DMS 273 treated with DMSO at 0.1 percent for 48 hours (cell line): ENCODE data around the gene SEC22A.
A peak's percentile ranks its signal among the peaks of the same experiment; 100 is the strongest.

Experiments
- DNase-seq: peaks from one replicate; lab custom pipeline; 2025; lab: John Stamatoyannopoulos, UW

Gene SEC22A

DNA sequence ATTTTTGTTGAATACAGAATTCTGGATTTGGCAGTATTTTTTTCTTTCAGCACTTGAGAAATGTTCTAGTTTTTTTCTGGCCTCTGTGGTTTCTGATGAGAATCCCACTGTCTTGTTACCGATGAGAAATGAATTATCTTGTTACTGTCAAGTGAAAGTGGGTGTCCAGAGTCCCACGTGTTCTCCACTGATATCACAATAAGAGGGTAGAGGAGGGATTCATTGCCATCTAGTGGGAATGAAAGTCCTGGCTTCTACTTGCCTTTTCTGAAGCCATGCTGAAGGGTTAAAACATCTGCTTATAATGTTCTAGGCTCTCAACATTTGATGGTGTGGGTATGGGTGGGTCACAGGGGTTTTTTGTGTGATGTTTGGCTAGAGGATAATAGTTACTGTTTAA, 66.1 kb downstream of the SEC22A start:
- no peak for DNase-seq

DNA sequence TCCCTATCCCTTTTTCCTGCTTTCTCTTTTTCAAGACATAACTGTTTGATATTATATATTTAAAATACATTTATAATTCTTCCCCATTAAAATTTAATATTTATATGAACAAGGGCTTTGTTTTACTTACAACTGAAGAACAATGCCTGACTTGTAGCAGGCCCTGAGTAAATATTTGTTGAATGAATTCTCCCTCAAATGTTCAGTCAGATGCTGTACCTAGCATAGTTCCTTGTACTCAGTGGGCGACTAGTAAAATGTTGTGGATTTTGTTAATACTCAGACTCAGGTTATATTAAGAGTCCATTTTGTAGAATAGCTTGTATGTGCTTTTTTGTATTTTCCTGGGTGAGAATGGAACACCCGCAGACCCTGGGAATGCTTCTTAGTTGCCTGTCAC, 69.1 kb downstream of the SEC22A start:
- DNase-seq: no peak

DNA sequence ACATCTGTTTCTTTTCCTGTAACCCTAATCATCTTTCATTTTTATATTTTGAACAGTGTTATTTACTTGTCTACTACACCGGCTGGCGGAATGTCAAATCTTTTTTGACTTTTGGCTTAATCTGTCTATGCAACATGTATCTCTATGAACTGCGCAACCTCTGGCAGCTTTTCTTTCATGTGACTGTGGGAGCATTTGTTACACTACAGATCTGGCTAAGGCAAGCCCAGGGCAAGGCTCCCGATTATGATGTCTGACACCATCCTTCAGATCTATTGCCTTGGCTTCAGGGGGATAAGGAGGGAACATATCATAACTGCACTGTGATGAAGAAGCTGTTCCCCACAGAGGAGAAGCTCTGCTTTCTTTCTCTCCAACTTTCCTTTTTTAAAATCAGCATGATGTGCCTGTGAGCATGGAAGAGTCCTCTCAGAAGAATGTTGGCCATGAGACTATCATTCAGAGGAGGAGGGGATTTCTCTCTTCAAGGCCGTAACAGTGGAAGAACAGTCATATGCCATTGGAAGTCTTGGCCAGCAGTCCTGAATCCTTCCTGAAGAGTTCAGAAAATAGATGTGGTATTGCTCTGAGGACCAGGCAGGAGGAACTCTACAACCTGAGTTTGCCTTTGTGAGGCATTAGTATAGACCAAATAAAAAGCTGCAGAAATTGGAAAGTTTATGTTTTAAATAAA, 69.9 kb downstream of the SEC22A start:
- no peak for DNase-seq

DNA sequence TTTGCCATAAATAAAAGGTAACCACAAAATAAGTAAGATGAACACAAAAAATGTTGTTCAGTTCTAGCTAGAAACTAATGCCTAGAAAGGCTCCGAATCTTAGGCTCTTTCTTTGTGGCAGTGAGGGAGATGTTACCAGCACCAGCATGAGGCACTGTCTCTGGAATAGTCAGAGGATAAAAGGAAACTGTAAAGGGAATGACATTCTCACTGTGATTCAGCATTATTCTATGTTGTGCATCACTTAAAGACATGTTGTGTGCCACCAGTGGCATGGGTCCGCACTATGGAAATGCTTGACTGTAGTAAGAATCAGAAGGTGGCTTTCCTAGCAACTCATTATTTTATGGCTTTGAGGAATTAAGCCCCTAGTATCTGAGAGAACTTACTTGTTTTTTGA, 70.8 kb downstream of the SEC22A start:
- no peak for DNase-seq

DNA sequence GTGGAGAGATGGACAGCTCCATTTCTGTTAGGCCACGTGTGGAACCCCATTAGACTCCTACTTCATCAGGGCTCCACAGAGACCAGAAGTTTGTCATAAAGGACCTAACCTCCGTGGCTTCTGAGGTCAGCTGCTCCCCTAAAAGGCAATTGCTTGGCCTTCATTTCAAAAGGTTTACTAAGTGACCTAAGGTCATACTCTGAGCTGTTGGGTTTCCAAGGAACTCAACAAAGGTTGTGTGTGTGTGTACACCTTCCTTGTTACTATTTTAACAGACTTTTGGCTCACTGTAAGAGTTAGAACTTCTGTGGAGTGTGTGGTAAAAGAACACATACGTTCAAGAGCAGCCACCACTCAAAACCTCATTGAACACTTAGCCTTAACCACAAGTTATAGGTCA, 73.9 kb downstream of the SEC22A start:
- DNase-seq: no peak

DNA sequence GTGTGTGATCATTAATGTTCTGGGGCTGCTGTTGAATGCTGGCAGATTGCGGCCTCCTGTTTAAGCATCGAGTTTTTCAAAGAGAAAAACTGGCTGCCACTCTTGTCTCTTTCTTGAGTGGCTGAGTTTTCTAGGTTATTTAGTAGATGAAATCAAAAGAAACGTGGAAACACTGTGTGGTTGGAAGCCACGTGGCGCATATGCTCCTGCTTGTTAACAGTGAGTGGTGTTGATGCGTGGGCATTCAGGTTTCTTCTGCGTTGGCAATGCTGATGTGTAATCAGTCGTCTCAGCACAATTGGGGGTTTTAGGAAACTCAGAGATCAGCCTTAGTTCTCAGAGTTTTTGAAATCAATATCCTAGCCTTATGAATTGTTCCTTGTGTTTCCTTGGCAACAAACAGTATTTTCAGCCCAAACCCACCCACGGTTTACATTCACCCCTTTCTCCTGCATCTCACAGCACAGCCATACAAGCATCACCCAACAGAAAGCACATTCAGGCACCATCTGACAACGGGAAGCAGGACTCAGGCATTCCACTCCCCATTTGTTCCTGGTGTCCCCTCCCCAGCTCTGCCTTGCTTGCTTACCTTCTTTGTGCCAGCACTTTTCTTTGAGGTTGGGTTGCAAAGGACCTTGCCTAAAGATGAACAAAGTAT, 74.7 kb downstream of the SEC22A start:
- no peak for DNase-seq

DNA sequence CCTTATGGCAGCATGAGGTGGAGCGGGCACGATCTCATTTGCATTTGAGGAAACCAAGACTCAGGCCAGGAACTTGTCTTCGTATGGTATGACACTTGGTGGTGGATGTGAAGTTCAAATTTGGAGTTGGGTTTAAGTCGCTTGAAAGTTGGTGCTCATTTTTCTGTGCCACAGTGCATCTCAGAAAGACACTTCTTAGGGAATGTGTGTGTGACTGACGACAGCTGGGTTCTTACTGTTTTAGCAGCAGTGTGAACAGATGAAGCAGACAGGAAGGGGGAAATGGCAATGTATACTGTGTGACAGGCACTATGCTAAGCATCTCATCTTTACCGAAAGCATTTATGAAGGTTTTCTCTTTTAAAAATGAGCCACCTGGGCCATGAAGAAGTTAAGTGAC, 75.4 kb downstream of the SEC22A start:
- no peak for DNase-seq

DNA sequence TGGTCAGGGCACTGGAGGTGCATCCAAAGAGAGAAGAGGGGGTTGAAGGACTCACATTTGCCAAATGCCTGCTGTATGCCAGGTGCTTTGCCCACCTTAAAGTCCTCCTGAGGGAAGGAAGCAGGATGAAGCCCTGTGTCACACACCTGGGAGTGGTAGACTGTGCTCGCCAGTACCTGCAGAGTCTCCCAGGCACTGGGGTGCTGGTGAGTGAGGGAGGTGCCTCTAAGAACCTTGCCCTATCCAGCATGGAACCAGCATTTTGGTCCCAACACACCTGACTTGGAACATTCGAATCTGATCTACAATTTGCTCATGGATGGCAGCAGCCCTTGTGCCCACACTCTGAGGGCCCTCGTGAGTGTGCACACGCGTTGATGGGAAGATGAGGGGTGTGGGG, 76.7 kb downstream of the SEC22A start:
- DNase-seq: no peak

DNA sequence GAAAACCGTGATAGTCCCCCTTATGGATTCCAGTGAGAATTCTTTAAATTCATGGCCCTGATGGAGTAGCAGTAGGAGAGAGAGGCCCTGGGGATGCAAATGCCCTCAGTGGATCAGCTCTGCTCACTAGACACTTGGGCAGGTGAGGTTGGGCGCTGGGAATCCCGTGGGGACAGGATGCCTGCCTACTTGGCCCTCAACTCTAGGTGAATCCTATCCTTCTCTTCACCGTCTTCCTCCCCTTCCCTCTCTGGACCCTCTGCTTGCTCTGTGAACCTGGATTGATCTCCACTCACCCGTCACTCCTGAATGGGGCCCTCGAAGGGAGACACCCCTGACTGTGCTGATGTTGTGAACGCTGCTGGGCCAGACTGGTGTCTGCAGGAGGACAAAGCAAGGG, 77.4 kb downstream of the SEC22A start:
- DNase-seq: no peak

DNA sequence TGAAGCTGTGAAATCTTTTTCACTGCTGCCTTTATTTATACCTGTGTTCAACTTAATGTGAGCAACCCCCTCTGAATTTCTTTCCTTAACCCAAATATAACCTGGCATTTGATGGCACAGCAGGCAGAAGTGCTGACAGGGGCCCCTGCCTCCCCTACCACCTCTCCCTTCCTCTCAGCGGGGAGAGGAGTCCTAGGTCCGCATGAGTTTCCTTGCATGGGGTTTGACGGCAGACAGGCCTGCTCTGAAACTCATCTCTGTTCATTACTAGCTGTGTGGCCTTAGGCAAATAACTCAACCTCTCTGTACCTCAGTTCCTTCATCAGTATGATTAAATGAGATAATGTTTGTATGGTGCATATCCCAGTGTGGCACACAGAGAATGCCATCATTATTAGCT, 79.7 kb downstream of the SEC22A start:
- DNase-seq: no peak

DNA sequence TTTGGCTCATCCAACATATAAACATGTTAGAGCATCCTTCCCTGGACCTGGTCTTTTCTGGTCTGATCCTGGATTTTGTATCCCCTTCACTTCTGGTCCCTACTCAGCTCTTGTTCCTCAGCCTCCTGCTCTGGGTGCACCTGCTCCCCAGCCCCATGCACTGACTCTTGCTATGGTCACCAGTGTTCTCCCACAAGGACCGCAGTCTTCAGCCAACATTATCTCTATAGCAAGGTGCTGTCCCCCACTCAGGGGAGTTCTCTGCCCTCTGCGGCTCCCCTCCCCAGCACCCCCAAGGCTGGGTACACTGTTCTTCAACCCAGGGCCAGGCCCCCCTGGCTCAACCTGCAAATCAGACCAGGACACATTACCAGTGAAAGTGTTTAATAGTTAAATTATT, 80.2 kb downstream of the SEC22A start:
- DNase-seq: no peak

DNA sequence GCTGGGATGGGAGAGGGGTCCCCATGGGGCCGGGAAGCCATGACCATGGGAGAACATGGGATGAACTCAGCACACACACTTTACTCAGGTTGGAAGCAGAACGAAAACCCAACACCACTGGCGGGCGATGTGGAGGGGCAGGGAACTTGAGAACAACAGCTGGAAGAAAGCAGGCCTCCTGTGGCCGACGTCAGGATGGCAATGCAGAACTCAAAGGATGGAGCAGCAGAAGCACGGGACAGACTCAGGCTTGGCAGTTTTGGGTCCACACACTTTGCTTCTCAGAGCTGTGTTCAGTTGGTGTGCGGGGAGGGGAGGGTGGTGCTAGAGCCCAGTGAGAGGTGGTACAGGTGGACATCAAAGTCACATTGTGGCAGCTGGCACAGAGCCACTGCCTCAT, 80.7 kb downstream of the SEC22A start:
- DNase-seq: no peak

DNA sequence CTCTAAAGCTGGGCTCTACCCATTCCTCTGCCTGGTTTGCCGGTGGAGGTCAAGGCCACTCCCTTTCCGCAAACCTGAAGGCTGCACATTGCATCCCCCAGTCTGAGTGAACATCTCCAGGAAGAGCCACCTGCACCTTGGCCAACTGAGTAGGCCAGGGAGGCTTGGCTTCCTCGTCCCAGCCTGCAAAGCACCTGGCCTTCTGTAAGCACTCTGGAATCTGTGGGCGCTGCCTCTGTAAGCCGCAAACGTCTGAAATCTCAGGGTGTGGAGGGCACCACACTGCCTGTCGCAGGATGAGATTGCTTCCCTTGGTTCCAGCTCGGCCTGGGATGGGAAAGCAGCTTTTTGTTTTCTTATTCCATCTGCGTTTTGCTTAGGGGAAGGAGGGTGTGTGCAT, 81.3 kb downstream of the SEC22A start:
- DNase-seq: no peak

DNA sequence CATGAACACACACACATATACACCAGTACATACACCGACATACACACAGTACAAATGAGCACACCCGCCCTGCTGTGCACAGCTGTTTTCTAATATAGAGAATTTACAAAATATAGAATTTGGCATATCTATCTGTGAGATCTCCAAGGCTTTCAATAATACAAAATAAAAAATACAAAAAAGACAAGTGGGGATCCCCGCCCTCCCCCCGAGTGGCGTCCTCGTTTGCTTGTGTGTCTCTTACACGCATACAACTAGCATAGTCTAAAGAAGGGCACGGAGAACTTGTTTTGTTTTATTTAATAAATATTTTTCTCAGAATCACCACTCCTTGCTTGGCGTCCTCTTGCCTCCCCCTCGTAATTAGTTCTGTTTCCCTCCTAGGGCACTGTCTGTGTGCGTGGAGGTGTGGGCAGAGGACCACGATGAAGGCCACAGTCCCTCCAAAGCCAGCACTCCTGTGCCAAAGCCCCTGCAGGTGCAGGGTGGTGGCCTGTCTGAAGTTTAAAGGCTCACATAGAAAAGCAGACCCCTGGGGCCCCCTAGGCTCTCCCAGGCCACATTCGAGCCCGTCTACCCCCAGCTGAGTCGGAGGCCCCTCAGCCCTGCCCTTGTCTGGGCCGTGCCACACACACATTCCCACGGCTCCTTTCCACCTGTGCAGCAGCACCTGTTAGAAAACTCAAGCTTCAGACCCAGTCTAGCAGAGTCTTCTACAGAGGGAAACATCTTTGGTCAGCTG, 82.1 kb downstream of the SEC22A start:
- no peak for DNase-seq

DNA sequence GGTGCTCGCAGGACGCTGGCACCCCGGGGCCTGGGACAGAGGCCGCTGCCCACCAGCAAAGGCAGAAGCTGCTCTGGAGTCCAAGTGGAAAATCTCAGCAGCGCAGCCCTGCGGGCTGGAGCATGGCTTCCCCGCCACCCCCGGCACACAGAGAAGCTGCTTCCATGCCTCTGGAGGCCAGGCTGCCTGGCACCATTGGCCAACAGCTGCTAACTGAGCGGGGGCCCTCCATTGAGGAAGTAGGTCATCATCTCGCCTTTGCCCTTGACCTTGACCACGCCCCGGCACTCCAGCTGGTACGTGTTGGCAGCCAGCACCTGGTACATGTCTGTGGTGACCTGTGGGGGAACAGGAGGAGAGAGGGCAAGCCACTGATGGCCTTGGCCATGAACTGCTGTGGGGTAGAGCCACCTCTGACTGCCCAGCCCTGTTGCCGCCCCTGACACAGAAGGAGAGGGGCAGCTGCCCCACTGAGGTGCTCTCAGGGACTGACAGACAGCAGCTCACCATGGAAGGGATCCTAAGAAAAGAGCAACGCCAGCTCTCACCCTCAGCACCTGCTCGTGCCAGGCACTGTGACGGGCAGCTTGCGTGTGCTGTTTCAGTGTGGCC, 82.8 kb downstream of the SEC22A start:
- DNase-seq: no peak

DNA sequence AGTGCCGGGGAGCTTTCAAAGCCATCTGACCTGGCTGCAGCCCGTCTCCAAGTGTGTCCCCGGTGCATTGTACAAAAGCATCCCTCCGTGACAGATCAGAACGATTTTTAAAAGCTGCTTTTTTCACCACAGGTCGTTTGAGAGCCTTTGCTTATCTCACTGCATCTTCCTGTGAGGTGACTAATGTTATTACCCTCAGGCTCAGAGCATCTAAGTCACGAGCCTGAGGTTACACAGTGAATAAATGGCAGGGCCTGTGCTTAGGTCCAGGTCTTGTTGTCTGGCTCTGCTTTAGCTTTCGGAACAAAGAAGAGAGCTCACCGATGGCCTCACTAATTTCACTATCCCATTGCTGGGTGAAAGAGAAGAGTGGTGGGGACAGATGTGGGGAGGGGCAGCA, 83.3 kb downstream of the SEC22A start:
- no peak for DNase-seq

DNA sequence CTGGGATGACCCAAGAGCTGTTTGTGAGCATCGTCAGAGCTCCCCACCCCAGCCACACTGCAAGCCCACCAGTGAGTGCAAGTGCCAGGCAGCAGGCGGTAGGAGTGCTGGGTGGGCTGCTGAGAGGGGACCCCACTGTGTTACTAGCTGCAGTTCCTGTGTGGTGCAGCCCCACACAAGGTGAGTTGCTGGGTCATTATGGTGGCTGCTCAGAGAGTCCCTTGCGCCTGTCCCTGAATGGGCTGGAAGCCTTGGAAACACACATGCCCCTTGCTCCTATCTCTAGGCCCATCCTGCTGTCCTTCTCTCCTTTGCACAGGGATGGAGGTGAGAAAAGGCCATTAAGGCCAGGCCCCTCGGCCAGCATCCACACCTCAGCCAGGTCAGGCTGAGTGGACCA, 83.7 kb downstream of the SEC22A start:
- no peak for DNase-seq

DNA sequence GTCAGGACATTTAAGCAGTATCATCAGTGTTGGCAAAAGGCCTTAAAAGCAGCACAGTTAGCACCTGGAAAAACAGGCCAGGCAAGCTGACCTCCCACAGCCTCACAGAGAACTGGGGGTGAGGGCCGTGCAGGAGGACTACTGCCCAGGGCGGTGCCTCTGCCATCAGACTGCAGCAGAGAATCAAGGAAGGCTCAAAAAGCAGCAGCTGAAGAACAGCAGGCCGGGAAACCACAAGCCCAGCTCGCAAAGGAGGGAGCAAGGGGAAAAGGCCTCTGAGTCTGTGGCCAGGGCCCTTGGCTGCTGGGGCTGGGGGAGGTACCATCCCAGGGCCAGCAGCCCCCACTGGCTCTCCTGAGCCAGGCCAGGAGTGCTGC, 84.2 kb downstream of the SEC22A start:
- no peak for DNase-seq

DNA sequence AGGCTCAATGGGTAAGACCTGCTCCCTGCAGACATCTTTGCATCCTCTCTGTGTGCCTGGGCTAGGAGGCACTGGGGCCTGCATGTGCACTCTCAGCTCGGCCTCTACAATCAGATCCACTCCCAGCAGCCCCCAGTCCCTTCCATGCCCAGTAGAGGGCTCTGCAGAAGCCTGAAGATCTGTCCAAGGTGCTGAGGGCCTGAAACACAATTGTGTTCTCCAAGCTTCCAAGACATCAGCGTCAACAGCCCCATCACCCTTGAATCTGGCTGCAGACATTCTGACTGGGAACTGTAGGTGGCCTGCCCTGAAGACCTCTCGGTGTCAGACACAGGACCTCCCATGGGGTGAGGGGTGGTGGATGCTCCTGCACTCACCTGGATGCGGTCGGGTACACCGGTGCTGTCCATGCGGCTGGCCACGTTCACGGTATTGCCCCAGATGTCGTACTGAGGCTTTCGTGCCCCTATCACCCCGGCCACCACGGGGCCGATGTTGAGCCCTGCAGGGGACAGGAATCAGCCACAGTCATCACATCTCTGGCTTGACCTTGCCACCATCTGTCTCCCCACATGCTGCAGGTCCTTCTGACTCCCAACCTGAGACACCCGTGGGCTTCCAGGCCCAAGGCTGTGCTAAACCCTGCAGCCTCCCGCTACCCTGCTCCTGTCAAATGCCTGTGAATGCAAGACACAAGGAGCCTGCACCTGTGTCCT, 84.7 kb downstream of the SEC22A start:
- peak; percentile 9 for DNase-seq

DNA sequence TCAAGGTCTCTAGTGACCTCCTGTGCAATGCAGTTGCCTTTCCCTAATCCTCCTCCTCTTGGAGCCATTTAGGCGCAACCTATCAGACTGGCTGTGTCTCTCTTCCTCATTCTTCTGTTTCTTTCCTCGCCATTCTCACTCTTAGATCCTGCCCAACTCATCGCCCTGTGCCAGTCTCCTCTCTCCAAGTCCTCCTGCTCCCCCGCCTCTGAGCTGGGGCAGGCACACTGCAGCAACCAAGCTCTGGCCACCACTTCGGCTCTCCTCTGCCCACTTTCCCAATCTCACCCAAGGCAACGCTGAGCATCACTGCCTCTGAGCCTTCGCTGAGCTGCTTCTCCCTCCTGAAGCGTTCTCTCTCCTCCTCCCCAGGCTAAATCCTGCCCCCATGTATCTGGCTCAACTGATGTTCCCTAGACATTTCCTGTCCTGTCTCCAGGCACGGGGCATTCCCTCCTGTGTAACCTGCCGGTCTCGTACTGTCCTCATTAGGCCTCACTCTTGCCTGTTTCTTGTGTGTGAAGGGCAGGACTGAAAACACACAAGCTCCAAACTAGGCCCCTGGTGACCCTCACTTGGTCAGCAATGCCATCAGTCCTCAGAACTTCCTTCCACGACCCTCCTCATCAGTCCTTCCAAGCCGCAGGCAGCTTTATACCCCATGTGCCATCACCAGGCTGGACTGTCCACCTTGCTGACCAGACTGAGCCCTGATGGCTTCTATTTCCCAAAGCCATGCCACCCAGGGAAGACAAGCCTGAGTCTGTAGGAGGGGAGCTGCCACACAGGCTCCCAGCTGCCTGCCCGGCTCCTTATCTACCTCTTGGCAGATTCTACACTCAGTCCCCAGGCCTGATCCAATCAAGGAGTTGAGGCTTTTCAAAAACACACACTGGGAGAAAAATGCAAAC, 85.6 kb downstream of the SEC22A start:
- no peak for DNase-seq

DNA sequence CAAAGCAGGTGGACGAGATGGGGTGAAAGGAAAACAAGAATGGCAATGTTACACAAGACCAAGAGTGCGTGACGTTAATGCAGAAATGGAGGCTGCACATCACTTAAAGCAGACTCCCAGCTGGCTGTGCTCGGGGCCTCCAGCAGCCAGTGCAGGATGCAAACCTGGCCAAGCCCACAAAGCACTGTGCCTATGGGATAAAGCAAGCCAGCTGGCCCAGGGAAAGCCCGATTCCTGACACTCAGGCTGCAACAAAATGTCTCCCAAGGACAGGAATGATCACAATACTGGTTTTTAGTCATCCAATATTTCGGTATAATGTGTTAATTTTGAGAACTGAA, 86.2 kb downstream of the SEC22A start:
- no peak for DNase-seq
